Ovary (tissue), 9 donors: ENCODE data around the gene CENPO. TPM values are rescaled to one million over a fixed set of nuclear protein-coding genes. Genes with fewer than 3 reads are reported as not detected.

Experiments used
- DNase-seq, 5 donors: peaks; one replicate each; pipeline ENCODE4 v3.0.0-alpha.2; 2019 to 2020
- H3K27ac ChIP-seq, 2 donors: fragments of 200-600 bp; one replicate each; pipeline versions ENCODE4 v1.5.1 to v1.8.0; 2019 to 2022
- H3K27me3 ChIP-seq: fragments of 200-600 bp; one replicate; pipeline ENCODE4 v1.8.0; 2022
- H3K36me3 ChIP-seq: fragments of 200-600 bp; sonication (generic); one replicate; pipeline ENCODE4 v1.5.1; 2019
- H3K4me1 ChIP-seq: one replicate; pipeline ENCODE4 v1.8.1; 2013; ENCODE audit warnings: mild to moderate bottlenecking, moderate library complexity; ENCODE audit not compliant: insufficient read depth
- H3K4me3 ChIP-seq: fragments of 200-600 bp; sonication (generic); one replicate; pipeline ENCODE4 v1.5.1; 2017
- H3K9me3 ChIP-seq, 2 donors: fragments of 200-600 bp in 1 of 2; sonication (generic) in 1 of 2; one replicate each; pipeline versions ENCODE4 v1.5.1 to v1.8.1; 2013 to 2019; ENCODE audit warnings: mild to moderate bottlenecking in 1 of 2, moderate library complexity in 1 of 2
- CTCF ChIP-seq, 3 donors: fragments of 450-650 bp in 2 of 3; fragments of 200-600 bp in 1 of 3; IDR thresholded peaks; one replicate each; pipeline versions ENCODE4 v1.5.1 to v1.8.0; 2016 to 2022; ENCODE audit warnings: antibody characterized with exemption in 3 of 3, mild to moderate bottlenecking in 1 of 3
- EP300 ChIP-seq: sonication (generic); formaldehyde crosslinking; IDR thresholded peaks from one replicate; pipeline ENCODE4 v1.6.1; 2017; ENCODE audit warnings: antibody characterized with exemption
- POLR2A ChIP-seq: fragments of 450-650 bp; IDR thresholded peaks from one replicate; pipeline ENCODE4 v1.6.1; 2017; ENCODE audit warnings: antibody characterized with exemption, mild to moderate bottlenecking, moderate library complexity
- WGBS, 3 donors: extraction: QIAGEN DNeasy Blood & Tissue Kit in 1 of 3; methylation state at CpG; one replicate each; pipeline versions ENCODE4 v1.1.5 to v1.1.7; 2013 to 2017; 5-methylcytosine and 5-hydroxymethylcytosine counted together
- intact Hi-C, 4 donors: fragments of 100-400 bp; cut with DNase I; formaldehyde crosslinking; loops; one replicate each; pipeline versions ENCODE4 v1.11.0 to v1.15.1; 2022 to 2023
- polyA plus RNA-seq, 2 donors: library from polyadenylated mRNA; stranded (reverse); fragments of 200-250 nt in 1 of 2; fragments of 350-450 nt in 1 of 2; fragmentation: Illumina TruSeq in 1 of 2; extraction: RNeasy Lipid Tissue Mini Kit (QIAGEN cat#74804) in 1 of 2; gene quantifications; one replicate each; pipeline ENCODE4 v1.2.3, GENCODE V29; 2013 to 2014
- total RNA-seq, 7 donors: library from RNA; depleted of rRNA in 2 of 7; stranded (reverse); fragments of >200 nt in 2 of 7; fragmentation: NEBNext Ultra II Directional in 3 of 7; extraction: Animal tissue kit (Norgen Biotek cat#: 25700) in 3 of 7; gene quantifications; one replicate each; pipeline versions ENCODE4 v1.1.0 to v1.2.4, GENCODE V29; 2016 to 2023
- donor health status: DM: no; HTN: no; CAD: no; lungs with moderate emphysema.
- donor health status: DM: no; HTN: no; CAD: no.
- donor health status: Bipolar disorder and iron deficiency.
- donor health status: DM: yes; HTN: yes; CAD: no.
- donor health status: DM: no; HTN: no; CAD: no.
- donor health status: DM: yes; HTN: yes; CAD: no.

The CENPO gene
- total and polyA plus RNA-seq, 9 donors, result 1.0 to 4.7 (median 2.4) TPM

GRCh38 chr2:24859968-24860600, 66.9 kb downstream of the CENPO start:
- TF ChIP-seq CTCF (IDR thresholded peaks at IDR 0.05) (no peak), EP300 (no peak), POLR2A (no peak)
- Histone ChIP-seq H3K27me3 (no peaks in the 10 kb centered on the region), H3K27ac (peak overlapping the region in 1 of 2 donors; percentile 57), H3K4me1 (peaks cover 31% of the 10 kb centered on the region), H3K9me3 (no peaks in the 10 kb centered on the region), H3K4me3 (no peak overlapping the region), H3K36me3 (no peaks in the 10 kb centered on the region)
- peak in 1 of 5 donors; percentile 36 for DNase-seq
- WGBS, 3 donors, result 92 to 95% (median 94%) methylated on average over 15 of the region's 15 CpGs
- intact Hi-C loops, result loop anchor here in 2 of 4 donors (5.0 kb wide), 3 partner anchors 57 to 112 kb away; partner anchors contain the start of genes ADCY3 (in 1 of the 2) and DNAJC27 (in 1 of the 2)

- no peaks in the 10 kb centered on the region for H3K27me3 ChIP-seq
- 95 to 96% (median 95%) methylated on average over 7 of the region's 7 CpGs for WGBS, 3 donors
- H3K36me3 ChIP-seq, result no peaks in the 10 kb centered on the region
- TF ChIP-seq EP300 (no peak), CTCF (IDR thresholded peaks at IDR 0.05) (no peak), POLR2A (no peak)
- H3K4me3 ChIP-seq, result no peak overlapping the region
- intact Hi-C loops, result no loop called here
- H3K4me1 ChIP-seq, result peaks cover 31% of the 10 kb centered on the region
- H3K9me3 ChIP-seq, result no peaks in the 10 kb centered on the region
- peak in 1 of 5 donors; percentile 37 for DNase-seq
- H3K27ac ChIP-seq, result peak overlapping the region in 1 of 2 donors; percentile 57
Observed at GRCh38 chr2:24860631-24861030, 67.4 kb downstream of the CENPO start.

- no peak for TF ChIP-seq CTCF (IDR thresholded peaks at IDR 0.05)
- TF ChIP-seq EP300, result no peak
- no peak for TF ChIP-seq POLR2A
- Histone ChIP-seq H3K4me3 (no peak overlapping the region), H3K36me3 (no peaks in the 10 kb centered on the region), H3K9me3 (no peaks in the 10 kb centered on the region), H3K27ac (peak overlapping the region; percentile 50 to 57), H3K27me3 (no peaks in the 10 kb centered on the region), H3K4me1 (peaks cover 22% of the 10 kb centered on the region)
- intact Hi-C loops, result no loop called here
- 37 to 49% (median 38%) methylated on average over 11 of the region's 11 CpGs for WGBS, 3 donors
- DNase-seq, result peak in 3 of 5 donors; percentile 49 to 67 (median 60)
Observed at GRCh38 chr2:24861500-24861899, 68.3 kb downstream of the CENPO start.

GRCh38 chr2:24863641-24864040, 70.4 kb downstream of the CENPO start:
- Histone ChIP-seq H3K4me3 (no peak overlapping the region), H3K27me3 (no peaks in the 10 kb centered on the region), H3K4me1 (peaks cover 14% of the 10 kb centered on the region), H3K27ac (peak overlapping the region; percentile 24 to 52), H3K36me3 (no peaks in the 10 kb centered on the region), H3K9me3 (no peaks in the 10 kb centered on the region)
- intact Hi-C loops, result no loop called here
- WGBS, 3 donors, result 40 to 60% (median 59%) methylated on average over 3 of the region's 3 CpGs
- no peak for TF ChIP-seq CTCF (IDR thresholded peaks at IDR 0.05)
- no peak for TF ChIP-seq POLR2A
- no peak for TF ChIP-seq EP300
- DNase-seq, result peak in 1 of 5 donors; percentile 34
